A673 (cell line): ENCODE results near the gene C9orf43.

Source experiments
- CTCF ChIP-seq: fragments of 300-800, 200-600 bp; sonication (generic); conservative IDR thresholded peaks from 2 replicates; pipeline ENCODE4 v1.5.1; 2017; ENCODE audit warnings: low read depth, mild to moderate bottlenecking, antibody characterized with exemption, low read length, moderate library complexity, mixed read lengths
- EZH2 ChIP-seq: fragments of 200-600 bp; sonication (generic); IDR thresholded peaks from 2 replicates; pipeline ENCODE4 v1.6.1; 2017; ENCODE audit warnings: borderline replicate concordance, low read depth, mild to moderate bottlenecking, mixed read lengths, antibody characterized with exemption, low read length; ENCODE audit not compliant: poor library complexity, severe bottlenecking

- TF ChIP-seq CTCF (no peak), EZH2 (no peak)
These were observed 44.6 kb downstream of the C9orf43 start for GRCh38 chr9:113454914-113455761.
